ENCODE results near the gene BRPF1. TPM values are rescaled to one million over a fixed set of nuclear protein-coding genes. Genes with fewer than 3 reads are reported as not detected.

The BRPF1 gene
- total RNA-seq, 1 donor from 2014 or later, result 21.3 TPM

DNA sequence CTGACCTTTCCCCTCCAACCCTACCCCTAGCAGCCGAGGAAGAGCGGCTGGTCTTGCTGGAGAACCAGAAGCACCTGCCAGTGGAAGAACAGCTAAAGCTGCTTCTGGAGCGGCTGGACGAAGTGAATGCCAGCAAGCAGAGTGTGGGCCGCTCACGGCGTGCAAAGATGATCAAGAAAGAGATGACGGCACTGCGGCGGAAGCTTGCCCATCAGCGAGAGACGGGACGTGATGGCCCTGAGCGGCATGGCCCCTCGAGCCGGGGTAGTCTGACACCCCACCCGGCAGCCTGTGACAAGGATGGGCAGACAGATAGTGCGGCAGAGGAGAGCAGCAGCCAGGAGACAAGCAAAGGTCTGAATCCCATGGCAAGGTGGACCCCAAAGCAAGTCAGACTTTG, 12.0 kb downstream of the BRPF1 start:
- no peaks in the 10 kb centered on the region for H3K27me3 ChIP-seq (ENCODE audit: control insufficient read depth, insufficient read depth, low read length)
- H3K4me3 ChIP-seq (ENCODE audit: low read depth, low read length), result no peak overlapping the region
- TF ChIP-seq, protein P1, sequence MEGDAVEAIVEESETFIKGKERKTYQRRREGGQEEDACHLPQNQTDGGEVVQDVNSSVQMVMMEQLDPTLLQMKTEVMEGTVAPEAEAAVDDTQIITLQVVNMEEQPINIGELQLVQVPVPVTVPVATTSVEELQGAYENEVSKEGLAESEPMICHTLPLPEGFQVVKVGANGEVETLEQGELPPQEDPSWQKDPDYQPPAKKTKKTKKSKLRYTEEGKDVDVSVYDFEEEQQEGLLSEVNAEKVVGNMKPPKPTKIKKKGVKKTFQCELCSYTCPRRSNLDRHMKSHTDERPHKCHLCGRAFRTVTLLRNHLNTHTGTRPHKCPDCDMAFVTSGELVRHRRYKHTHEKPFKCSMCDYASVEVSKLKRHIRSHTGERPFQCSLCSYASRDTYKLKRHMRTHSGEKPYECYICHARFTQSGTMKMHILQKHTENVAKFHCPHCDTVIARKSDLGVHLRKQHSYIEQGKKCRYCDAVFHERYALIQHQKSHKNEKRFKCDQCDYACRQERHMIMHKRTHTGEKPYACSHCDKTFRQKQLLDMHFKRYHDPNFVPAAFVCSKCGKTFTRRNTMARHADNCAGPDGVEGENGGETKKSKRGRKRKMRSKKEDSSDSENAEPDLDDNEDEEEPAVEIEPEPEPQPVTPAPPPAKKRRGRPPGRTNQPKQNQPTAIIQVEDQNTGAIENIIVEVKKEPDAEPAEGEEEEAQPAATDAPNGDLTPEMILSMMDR (IDR thresholded peaks at IDR 0.05; ENCODE audit: insufficient read depth, low read length, poor library complexity, severe bottlenecking), result no peak
- DNase-seq (ENCODE audit: low read depth), result no peak
- peaks cover 12% of the 10 kb centered on the region for H3K36me3 ChIP-seq (ENCODE audit: control insufficient read depth, insufficient read depth, low read length)

DNA sequence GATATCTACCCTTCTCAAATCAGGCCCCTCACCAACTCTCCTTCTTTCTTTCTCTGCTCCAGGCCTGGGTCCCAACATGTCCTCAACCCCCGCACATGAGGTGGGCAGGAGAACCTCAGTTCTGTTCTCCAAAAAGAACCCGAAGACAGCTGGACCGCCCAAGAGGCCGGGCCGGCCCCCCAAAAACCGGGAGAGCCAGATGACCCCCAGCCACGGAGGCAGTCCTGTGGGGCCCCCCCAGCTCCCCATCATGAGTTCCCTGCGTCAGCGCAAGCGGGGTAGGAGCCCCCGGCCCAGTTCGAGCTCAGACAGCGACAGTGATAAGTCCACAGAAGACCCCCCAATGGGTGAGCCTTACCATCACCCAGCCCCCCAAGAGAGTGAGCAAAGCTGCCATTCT, 12.6 kb downstream of the BRPF1 start:
- no peak for DNase-seq (ENCODE audit: low read depth)
- H3K4me3 ChIP-seq (ENCODE audit: low read depth, low read length), result no peak overlapping the region
- no peaks in the 10 kb centered on the region for H3K27me3 ChIP-seq (ENCODE audit: control insufficient read depth, insufficient read depth, low read length)
- peaks cover 10% of the 10 kb centered on the region for H3K36me3 ChIP-seq (ENCODE audit: control insufficient read depth, insufficient read depth, low read length)
- TF ChIP-seq, protein P1 (IDR thresholded peaks at IDR 0.05; ENCODE audit: insufficient read depth, low read length, poor library complexity, severe bottlenecking), result no peak

DNA sequence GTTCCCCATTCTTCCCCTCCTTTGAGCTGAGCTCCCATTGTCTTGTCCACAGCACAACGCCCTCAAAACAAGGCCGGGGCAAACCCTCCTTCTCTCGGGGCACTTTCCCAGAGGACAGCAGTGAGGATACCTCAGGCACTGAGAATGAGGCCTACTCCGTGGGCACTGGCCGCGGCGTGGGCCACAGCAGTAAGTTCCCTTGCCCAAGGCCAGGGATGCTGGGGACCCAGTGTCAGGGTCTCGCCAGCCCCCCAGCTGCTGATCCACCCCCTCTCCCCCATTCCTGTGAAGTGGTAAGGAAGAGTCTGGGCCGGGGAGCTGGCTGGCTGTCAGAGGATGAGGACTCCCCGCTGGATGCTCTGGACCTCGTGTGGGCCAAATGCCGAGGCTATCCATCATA, 14.0 kb downstream of the BRPF1 start:
- peaks cover 7% of the 10 kb centered on the region for H3K36me3 ChIP-seq (ENCODE audit: control insufficient read depth, insufficient read depth, low read length)
- H3K4me3 ChIP-seq (ENCODE audit: low read depth, low read length), result no peak overlapping the region
- H3K27me3 ChIP-seq (ENCODE audit: control insufficient read depth, insufficient read depth, low read length), result no peaks in the 10 kb centered on the region
- TF ChIP-seq, protein P1 (IDR thresholded peaks at IDR 0.05; ENCODE audit: insufficient read depth, low read length, poor library complexity, severe bottlenecking), result no peak
- DNase-seq (ENCODE audit: low read depth), result no peak

DNA sequence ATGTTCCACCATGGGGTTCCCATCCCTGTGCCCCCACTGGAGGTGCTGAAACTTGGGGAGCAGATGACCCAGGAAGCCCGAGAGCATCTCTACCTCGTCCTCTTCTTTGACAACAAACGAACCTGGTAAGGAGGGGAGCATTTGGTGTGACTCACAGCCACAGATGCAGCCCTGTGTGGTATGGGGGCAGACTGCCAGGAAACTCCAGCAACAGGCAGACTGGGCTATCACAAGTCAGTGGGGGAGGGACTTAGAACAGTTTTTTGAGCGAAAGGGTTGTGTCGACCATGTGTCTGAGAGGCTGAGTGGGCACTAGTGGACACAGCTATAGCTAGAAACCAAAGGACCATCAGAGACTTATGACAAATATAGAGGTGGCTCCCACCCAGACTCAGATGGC, 14.8 kb downstream of the BRPF1 start:
- TF ChIP-seq, protein P1 (IDR thresholded peaks at IDR 0.05; ENCODE audit: insufficient read depth, low read length, poor library complexity, severe bottlenecking), result no peak
- H3K36me3 ChIP-seq (ENCODE audit: control insufficient read depth, insufficient read depth, low read length), result peaks cover 7% of the 10 kb centered on the region
- peak; percentile 23 for DNase-seq (ENCODE audit: low read depth)
- no peak overlapping the region for H3K4me3 ChIP-seq (ENCODE audit: low read depth, low read length)
- H3K27me3 ChIP-seq (ENCODE audit: control insufficient read depth, insufficient read depth, low read length), result no peaks in the 10 kb centered on the region

DNA sequence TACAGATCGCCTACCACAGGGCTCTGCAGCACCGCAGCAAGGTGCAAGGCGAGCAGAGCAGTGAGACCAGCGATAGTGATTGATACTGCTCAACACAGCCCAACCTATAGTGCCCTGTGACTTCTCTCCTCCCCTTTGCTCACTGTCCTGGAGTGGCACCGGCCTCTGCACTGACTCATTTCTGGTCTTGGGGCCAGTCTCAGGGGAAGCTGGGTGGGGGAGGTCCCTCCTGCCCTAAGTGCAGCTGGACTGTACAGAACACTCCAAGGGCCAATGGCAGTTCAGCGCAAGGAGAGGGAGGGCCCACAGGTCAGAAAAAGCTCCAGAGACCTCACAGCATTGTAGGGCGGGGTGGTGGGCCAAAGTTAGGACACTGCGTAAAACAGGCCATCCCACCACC, 15.7 kb downstream of the BRPF1 start:
- Histone ChIP-seq H3K4me3 (ENCODE audit: low read depth, low read length) (no peak overlapping the region), H3K36me3 (ENCODE audit: control insufficient read depth, insufficient read depth, low read length) (peaks cover 10% of the 10 kb centered on the region), H3K27me3 (ENCODE audit: control insufficient read depth, insufficient read depth, low read length) (no peaks in the 10 kb centered on the region)
- DNase-seq (ENCODE audit: low read depth), result no peak
- TF ChIP-seq, protein P1 (IDR thresholded peaks at IDR 0.05; ENCODE audit: insufficient read depth, low read length, poor library complexity, severe bottlenecking), result no peak

DNA sequence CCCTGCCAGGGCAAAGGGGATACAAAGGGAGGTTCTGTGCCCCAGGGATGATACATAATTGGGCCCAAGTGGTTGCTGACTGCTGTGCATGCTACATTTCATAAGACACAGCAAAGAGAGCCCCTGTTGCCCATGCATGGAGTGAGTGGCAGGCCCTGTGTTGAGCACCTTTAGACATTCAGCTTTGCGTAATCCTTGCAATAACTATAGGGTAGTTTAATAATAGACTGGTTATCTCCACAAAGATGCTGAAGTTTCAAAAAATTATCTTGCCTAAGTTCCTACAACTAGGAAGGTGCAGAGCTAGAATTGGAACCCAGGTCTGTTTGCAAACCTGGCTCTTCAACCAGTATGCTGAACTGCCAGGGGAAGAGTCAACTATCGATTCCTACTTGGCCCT, 16.5 kb downstream of the BRPF1 start:
- DNase-seq (ENCODE audit: low read depth), result no peak
- Histone ChIP-seq H3K36me3 (ENCODE audit: control insufficient read depth, insufficient read depth, low read length) (peaks cover 10% of the 10 kb centered on the region), H3K27me3 (ENCODE audit: control insufficient read depth, insufficient read depth, low read length) (no peaks in the 10 kb centered on the region), H3K4me3 (ENCODE audit: low read depth, low read length) (no peak overlapping the region)
- TF ChIP-seq, protein P1 (IDR thresholded peaks at IDR 0.05; ENCODE audit: insufficient read depth, low read length, poor library complexity, severe bottlenecking), result no peak
